ENCODE data around the gene NOTO.
A peak's percentile ranks its signal among the peaks of the same experiment; 100 is the strongest.
"Not testable (repeated sequence)": the region's sequence is repeated elsewhere in the genome, so short reads cannot be mapped to it uniquely, and the experiment has no call there.

Gene NOTO, protein sequence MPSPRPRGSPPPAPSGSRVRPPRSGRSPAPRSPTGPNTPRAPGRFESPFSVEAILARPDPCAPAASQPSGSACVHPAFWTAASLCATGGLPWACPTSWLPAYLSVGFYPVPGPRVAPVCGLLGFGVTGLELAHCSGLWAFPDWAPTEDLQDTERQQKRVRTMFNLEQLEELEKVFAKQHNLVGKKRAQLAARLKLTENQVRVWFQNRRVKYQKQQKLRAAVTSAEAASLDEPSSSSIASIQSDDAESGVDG

DNA sequence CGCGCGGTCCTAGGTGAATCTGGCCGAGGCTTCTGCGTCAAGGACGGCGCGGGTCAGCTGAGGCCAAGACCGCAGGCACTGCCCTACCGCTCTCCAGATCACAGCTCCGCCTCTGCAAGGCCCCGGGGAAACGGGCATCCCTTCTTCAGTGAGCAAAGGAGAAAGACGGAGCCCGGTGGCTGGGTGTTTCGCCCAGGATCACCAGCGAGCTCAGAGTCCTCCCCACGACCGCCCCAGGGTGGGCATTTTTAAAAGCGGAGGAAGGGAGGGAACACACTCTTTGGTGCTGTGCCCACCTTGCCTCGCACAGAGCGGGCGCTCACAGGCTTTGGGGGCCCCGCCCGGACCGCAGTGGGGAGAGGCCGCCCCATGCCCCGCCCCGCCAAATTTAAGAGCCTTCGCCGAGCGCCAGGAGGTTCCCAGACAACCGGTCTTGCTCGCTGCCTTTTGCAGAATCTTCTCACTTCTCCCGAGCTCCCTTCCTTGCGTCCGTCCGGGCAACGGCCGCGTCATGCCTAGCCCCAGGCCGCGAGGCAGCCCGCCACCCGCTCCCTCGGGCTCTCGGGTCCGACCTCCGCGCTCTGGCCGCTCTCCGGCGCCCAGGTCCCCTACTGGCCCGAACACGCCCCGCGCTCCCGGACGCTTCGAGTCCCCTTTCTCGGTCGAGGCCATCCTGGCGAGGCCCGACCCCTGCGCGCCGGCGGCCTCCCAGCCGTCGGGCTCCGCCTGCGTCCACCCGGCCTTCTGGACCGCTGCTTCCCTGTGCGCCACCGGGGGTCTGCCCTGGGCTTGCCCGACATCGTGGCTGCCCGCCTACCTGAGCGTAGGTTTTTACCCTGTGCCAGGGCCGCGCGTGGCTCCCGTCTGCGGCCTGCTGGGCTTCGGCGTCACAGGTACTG is at the start of gene NOTO:
Gene NOTO, plus strand, starts transcription at position 419 of the 899 bp plus-strand sequence. Its CDS starts 93 bp downstream, at position 512.
- DNase-seq (ENCODE audit: low read depth in 2 of 2): no peak

DNA sequence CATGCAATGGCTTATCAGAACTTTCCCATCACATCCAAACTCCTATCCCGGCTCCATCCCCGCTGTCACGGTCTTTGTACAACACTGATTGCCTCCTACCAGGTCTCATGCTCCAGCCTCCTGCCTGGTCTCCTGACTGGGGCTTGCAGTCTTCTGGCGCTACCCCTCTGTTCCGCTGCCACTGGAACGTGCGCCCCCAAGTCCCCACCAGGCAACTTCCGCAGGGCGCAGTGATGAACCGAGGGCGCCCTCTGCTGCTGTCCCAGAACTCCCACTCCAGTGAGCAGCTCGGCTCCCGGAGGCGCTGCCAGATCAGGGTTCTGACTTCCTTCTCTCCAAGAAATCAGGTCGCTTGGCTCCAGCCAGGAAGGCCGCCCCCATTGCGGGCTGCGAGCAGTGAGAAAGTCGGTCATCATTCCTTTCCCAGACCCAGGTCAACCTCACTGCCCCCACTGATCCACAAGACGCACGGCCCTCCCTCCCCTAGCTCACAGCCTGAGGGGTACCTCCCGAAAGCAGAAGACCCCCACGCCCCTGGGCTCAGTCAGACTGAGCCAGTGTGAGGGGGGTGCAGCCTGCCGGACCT is 45.7 kb upstream of the NOTO start:
- no peak for DNase-seq (ENCODE audit: low read depth in 2 of 2)

DNA sequence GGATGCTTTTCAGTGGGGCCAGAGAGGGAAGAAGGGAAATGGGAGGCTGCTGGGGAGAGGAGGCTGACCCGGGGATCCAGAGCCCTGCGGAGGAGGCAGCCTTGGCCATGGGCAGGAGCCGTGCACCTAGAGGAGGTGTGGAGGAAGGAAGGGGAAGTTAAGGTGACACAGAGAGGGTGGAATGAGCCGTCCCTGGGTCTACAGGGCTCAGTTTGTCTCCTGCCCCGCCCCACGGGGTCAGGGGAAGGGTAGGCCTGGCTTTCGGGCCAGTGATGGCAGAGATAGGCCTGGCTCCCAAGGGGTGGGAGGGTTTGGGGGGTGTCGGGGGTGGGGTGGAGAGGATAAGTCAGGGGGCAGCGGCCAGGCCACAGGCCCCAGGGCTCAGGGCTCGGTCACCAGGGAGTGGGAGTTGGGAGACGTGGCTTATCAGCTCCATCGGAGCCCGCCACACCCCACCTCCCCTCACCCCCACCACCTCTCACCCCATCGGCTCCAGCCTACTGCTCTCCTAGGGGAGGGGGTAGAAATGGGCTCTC is 39.5 kb upstream of the NOTO start:
- DNase-seq (ENCODE audit: low read depth in 2 of 2): no peak

DNA sequence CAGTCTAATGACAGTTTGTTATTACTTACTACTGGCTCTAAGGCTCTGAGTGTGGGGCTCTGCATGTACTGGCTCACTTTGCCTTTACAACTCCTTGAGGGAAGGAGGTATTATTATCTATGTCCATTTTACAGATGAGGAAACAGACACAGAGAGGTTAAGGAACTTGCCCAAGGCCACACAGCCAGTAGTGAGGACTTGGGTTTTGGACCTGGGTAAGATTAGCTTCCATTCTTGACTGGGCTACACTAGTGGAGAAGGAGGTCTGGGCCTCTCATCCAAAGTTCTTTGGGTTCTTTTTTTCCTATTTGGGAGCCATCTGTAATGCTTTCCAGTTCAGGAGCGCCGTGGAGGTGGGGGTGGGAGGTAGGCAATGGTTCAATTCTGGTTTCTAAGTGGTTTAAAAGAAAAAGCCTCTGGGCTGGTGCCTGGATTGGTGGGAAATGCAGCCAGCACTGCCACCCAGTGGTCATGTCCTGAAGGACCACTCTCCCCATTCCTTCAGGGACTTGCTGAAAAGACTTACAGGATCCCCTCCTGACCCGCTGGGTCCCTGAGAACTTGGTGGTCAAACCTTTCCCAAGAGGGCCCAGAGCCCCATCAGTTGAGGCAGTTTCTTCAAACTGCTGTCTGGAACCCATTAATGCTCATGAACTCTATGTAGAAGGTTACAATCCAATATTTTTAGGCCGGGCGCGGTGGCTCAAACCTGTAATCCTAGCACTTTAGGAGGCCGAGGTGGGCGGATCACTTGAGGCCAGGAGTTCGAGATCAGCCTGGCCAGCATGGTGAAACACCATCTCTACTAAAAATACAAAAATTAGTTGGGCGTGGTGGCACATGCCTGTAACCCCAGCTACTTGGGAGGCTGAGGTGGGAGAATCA is 38.6 kb upstream of the NOTO start:
- peak in 1 of 2 donors; percentile 56 for DNase-seq (ENCODE audit: low read depth in 2 of 2)

DNA sequence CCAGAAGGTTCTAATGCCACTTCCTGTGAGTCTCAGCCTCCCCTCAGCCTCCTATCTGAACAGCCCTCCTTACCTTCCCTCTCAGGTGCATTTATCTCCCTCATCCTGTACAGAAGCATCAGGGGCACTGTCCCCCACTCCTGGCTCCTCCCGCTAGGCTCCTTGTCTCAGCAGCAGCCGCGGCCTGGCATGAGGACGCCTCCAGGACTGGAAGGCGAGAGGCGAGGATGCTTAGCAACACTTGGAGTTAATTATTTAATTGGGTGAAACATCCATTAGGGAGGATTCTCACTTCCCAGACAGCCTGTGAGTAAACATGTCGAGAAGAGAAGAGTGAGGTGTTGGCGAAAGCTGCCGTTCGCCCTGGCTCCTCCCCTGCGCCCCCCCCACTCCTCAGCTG is 36.4 kb upstream of the NOTO start:
- not testable (repeated sequence) for DNase-seq (ENCODE audit: low read depth in 2 of 2)

DNA sequence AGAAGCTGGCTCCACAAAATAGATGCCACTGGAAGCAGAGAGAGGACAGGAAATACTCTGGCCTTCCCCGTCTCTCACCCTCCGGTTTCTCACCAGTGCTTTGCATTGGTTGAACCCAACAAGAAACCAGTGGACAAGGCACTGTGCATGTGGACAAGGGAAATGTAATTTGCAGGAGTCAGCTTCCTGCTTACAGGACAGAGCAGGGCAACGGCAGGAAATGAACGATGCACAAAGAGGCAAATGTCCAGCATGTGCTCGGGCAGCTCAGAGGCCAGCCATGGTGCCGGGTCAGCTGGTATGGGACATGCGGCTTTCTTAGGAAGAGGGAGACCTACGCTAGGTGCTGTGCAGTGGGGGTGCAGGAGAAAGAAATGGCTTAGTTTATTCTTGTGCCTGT is 35.6 kb upstream of the NOTO start:
- DNase-seq (ENCODE audit: low read depth in 2 of 2): not testable (repeated sequence)

DNA sequence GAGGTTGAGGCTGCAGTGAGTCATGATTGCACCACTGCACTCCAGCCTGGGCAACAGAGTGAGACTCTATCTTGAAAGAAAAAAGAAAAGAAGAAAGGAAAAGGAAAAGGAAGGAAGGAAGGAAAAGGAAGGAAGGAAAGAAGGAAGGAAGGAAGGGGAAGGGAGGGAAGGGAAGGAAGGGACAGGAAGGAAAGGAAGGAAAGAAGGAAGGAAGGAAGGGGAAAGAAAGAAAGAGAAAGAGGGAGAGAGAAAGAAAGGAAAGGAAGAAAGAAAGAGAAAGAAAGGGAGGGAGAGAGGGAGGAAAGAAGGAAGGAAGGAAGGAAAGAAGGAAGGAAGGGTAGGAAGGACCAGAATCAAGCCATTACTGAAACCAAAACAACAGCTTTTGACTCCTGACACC is 34.0 kb upstream of the NOTO start:
- DNase-seq (ENCODE audit: low read depth in 2 of 2): not testable (repeated sequence)

DNA sequence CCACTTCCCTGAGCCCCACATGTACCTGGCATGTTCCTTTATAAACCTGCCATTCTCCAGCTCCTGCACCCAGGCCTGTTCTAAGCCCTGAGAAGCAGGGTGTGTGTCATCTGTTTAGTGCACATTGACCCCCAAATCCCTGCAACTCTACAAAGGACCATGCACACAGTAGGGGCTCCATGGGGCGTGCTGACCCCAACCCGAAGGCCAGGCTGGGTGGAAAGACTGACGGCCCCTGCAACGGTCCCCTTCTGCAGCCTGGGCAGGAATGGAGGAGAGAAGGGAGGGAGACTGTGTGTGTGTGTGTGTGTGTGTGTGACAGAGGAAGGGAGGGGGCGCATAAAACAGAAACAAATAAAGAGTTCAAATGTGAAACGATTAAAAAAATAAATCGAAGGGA is 32.0 kb upstream of the NOTO start:
- DNase-seq (ENCODE audit: low read depth in 2 of 2): not testable (repeated sequence)

DNA sequence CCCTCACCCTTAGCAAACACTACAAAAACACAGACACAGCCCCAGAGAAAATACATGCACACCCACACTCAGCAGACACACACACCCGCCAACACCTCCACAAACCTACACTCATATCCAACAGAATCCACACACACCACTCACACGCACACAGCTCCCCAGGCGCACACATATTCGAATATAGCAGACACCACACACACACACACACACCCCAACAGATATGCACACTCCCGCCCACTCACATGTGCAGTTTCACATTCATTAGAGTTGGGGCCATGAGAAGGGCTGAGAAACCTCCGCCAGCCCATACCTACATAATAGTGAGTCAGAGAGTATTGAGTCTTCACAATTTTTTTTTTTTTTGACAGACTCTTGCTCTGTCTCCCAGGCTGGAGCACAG is 29.4 kb upstream of the NOTO start:
- DNase-seq (ENCODE audit: low read depth in 2 of 2): peak in 1 of 2 donors; percentile 41

DNA sequence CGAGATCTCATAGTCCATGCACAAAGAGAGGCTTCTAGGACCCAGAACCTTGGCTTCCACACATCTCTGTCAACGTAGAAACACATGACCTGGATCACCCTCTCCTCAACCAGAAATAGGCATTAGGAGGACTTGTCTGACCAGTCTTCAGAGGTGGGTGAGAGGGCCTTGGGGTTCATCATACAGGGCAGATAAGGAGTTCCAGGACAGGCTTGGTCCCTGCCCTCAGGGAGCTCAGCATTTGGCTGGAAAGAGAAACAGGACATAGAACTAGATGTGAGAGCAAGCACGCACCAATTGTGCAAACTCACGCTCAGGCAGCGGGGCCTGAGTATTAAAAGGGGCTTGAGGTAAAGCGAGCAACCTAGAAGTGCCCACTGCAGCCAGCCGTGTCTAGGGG is 28.6 kb upstream of the NOTO start:
- no peak for DNase-seq (ENCODE audit: low read depth in 2 of 2)

DNA sequence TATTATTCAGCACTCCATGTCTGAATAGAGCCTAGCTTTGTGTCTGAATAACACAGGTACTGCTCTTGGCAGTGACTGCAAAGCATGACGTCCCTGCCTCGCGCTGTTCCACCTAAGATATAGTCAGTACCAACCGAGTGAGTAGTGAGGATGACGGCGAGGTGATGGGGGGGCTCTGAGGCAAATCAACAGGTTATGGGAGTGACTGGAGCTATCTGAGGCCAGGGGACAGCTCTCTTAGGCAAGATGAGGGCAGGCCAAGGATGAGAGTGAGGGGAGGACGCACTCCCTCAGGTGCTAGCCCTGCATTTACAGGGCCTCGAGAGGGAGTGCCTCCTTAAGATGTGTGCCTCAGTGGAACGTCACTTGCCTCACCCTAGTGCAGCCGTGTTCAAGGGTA is 28.1 kb upstream of the NOTO start:
- DNase-seq (ENCODE audit: low read depth in 2 of 2): no peak

DNA sequence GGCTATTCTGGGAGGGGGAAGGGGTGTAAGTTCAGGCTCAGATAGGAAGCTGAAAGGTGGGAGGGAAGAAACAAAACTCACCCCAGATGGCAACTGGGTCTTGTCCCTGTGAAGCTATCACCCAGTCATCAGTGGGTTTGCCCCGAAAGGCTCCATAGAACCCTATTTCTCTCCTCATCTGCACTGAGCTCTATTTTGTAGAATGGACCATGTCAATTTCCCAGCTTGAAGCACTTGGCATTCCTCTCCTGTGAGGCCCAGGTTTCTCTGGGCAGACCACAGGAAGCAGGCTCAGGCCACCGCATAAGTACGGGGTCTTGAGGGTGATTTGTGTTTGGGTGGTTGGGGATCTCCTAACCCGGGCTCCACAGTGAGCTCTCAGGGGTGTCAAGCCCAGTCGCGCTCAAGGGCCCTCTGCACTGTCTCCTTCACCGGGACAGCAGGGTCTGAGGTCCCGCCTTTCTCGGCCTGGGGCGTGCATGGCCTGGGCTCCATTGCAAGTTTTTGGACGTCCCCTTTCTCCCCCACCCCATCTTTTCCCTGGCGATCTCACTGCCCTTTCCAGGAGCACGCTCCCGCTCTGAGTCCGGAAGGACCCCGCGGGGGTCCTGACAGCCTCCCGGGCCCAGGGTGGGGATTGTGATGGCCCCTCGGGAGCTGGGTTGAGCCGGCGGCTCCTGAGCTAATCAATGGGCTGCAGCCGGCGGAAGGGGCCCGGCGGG is 27.3 kb upstream of the NOTO start:
- DNase-seq (ENCODE audit: low read depth in 2 of 2): no peak

DNA sequence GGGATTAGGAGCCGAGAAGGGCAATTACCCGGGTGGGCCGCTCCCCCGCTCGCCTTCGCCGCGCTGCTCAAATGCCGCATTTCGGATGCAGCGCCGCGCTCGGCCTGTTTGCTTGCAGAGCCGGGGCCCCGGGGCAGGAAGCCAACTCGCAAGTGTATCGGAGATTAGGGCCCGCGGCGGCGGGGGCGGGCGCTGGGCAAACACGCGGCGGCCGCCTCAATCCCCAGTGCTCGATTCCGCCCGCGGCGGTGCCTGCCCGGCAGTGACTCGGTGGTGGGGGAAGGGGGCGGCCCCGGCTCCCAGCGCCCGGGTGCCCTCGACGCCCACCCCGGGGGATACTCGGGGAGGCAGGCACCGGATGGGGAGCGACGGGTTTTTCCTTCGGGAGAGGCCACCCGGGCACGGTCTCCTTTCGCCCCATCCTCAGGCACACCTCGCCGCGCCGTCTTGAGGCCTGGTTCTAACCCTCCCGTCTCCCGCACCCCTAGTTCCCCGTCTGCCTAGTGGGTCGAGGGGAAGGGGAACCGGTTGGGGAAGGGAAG is 26.6 kb upstream of the NOTO start:
- peak in 1 of 2 donors; percentile 43 for DNase-seq (ENCODE audit: low read depth in 2 of 2)

DNA sequence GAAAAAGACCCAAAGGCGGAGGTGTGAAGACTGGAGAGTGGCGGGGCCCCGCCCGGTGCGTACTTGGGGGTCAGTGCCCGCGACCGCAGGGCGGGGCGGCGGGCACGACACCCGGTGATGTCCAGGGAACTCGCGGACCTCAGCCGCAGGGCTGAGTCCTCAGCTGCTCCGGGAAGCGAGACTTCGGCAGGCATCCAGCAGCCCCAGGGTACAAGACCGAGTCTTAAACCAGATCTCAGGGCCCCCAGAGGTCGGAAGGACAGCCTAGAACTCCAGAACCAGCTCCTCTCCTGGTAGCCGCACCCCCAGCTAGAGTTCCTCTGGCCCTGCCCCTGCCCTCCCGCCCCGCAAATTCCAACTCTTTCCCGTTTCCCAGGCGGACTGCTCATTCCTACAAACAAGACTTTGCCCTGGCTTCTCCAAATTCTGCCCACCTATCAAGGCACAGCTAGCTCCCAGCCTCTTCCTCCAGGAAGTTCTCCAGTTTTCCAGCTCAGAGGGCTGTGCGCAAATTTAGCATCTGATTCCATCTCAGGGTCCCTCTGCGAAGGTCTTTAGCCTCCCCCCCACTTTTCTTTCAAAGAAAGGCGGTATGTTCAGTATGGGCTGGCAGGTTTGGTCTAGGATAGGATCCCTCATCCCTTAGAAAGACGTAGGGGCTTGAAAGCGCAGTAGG is 26.0 kb upstream of the NOTO start:
- DNase-seq (ENCODE audit: low read depth in 2 of 2): no peak

DNA sequence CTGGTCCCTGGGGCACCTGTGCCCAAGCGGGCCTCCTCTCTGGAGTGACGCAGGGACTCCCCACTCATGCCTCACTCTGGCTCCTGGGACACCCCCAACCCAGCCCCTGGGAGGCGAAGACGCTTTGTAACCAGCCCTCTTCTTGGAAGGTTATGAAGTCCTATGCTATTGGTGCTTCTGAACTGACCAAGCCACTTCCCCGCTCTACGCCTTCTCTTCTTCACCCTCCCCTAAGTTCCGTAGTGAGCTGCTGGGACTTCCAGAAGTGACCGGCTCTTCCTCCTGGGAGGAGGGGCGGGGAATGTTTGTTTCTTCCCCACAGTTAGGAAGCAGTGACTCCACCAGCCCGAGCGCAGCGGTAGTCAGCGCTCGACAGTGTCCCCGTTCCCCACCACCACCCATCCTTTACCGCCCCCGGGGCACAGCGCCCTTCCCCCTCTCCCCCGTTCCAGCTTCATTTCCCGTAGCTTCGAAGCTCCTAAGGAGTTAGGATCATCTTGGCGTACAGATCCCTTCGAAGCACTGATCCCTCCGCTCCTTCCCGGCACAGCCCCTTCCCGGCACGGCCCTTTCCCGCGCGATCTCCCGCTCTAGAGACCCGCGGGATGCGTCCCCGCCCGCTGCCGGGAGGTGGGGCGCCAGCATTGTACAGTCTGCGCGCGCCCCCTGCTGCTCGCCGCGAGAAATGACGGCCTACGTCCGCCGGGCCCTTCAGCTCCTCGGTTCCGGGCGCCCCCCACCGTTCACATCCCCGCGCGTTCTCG is 25.3 kb upstream of the NOTO start:
- DNase-seq (ENCODE audit: low read depth in 2 of 2): peak; percentile 72 to 88

DNA sequence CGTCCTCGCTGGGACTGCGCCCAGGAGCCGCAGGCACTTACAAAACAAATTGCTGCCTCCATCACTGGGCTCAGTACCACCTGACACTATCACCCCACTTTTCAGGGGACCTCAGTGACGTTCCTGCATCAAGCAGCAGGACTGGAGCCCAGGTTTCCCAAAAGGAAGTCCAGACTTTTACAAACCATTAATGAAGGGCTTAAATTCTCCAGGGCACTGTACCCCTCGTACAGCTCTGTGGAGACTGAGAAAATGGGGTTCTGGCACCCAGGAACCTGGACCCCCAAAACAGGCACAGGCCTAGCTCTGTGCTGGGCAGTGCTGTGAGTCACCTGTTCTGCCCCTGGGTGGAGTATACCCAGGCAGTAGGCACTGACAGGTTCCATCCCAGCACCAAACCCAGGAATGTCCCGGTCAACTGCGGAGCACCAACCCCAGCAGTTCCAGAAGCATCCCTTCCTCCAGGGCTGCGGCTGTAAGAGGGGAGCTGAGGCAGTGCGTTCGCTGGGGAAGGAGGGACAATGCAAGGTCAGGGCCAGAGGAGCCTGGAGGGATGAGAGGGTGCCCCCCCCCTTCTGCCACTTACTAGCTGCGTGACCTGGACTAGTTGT is 24.6 kb upstream of the NOTO start:
- no peak for DNase-seq (ENCODE audit: low read depth in 2 of 2)

DNA sequence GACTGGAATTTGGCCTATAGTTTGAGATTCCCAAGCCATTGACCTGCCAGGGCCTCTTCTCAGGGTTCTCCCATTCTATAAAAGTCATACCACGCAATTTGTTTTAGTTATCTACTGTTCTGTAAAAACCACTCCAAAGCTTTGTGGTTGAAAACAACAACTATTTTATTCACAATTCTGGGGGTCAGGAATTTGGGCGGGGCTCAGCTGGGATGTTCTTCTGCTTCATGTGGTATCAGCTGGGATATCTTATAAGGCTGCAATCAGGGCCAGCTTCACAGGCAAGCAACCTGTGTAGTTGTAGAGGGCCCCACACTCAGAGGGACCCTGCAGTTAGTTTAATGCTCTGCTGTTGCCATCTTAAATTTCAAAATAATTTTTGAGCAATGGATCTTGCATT is 16.4 kb upstream of the NOTO start:
- DNase-seq (ENCODE audit: low read depth in 2 of 2): no peak

DNA sequence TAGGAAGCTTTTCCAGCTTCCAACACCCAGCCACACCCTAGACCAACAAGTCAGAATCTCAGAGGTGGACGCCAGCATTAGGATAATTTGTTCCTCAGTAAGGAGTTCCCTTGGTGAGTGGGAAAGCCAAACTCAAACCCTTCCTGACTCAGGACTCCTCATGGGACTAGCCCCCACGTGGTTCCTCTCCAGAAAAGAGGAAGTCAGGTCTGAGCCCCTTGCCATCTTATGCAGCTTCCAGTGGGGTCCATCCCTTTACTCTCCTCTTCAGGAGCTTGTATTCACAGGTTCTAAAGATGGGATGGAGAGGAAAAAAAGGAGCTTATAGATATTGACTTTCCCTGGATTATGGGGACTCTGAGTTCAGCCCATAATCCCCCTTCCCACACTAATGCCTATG is 14.8 kb upstream of the NOTO start:
- DNase-seq (ENCODE audit: low read depth in 2 of 2): no peak

DNA sequence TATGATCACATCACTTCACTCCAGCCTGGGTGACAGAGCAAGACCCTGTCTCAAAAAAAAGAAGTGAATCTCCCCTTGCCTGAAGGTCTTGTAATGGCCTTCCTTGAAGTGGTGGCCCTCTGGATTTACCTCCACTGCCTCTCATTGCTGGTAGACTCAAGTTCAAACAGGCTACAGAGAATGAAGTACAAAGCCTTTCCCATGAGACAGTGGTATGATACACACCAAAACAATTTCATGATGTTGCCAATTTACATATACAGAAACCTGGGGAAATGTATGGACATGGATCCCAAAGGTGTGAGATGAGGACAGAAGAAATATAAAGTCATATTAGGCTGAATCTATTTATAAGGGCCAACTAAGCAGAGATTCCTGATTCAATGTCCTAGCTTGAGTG is 4.8 kb upstream of the NOTO start:
- DNase-seq (ENCODE audit: low read depth in 2 of 2): no peak
